ENCODE results near the gene BEND3. TPM values are rescaled to one million over a fixed set of nuclear protein-coding genes. Genes with fewer than 3 reads are reported as not detected.

The BEND3 gene
- total RNA-seq, 1 donor from 2014 or later: 5.8 TPM

- Mint-ChIP-seq H3K4me3 (ENCODE audit: unreplicated experiment) (no peak overlapping the region), H3K27me3 (ENCODE audit: unreplicated experiment) (peaks cover 5% of the 10 kb centered on the region), H3K36me3 (ENCODE audit: low read depth, unreplicated experiment) (peaks cover 15% of the 10 kb centered on the region), H3K9me3 (ENCODE audit: unreplicated experiment) (no peaks in the 10 kb centered on the region), H3K27ac (ENCODE audit: unreplicated experiment) (no peak overlapping the region), H3K4me1 (ENCODE audit: unreplicated experiment) (no peaks in the 10 kb centered on the region)
- no peak for DNase-seq (ENCODE audit: low spot score)
- TF ChIP-seq CTCF (IDR thresholded peaks at IDR 0.05; ENCODE audit: unreplicated experiment): no peak
Observed at GRCh38 chr6:107083047-107083768, 32.1 kb downstream of the BEND3 start.

- no peak for TF ChIP-seq CTCF (IDR thresholded peaks at IDR 0.05; ENCODE audit: unreplicated experiment)
- no peak for DNase-seq (ENCODE audit: low spot score)
- no peak overlapping the region for H3K27ac Mint-ChIP-seq (ENCODE audit: unreplicated experiment)
- no peak overlapping the region for H3K4me3 Mint-ChIP-seq (ENCODE audit: unreplicated experiment)
- no peaks in the 10 kb centered on the region for H3K9me3 Mint-ChIP-seq (ENCODE audit: unreplicated experiment)
- H3K36me3 Mint-ChIP-seq (ENCODE audit: low read depth, unreplicated experiment): peaks cover 15% of the 10 kb centered on the region
- H3K4me1 Mint-ChIP-seq (ENCODE audit: unreplicated experiment): no peaks in the 10 kb centered on the region
- peaks cover 5% of the 10 kb centered on the region for H3K27me3 Mint-ChIP-seq (ENCODE audit: unreplicated experiment)
Observed at GRCh38 chr6:107082045-107082444, 33.3 kb downstream of the BEND3 start.

- no peaks in the 10 kb centered on the region for H3K9me3 Mint-ChIP-seq (ENCODE audit: unreplicated experiment)
Observed at GRCh38 chr6:107080036-107080435, 35.3 kb downstream of the BEND3 start.

GRCh38 chr6:107079429-107079828 lies 35.9 kb downstream of the BEND3 start:
- Mint-ChIP-seq H3K36me3 (ENCODE audit: low read depth, unreplicated experiment) (peaks cover 8% of the 10 kb centered on the region), H3K27ac (ENCODE audit: unreplicated experiment) (no peak overlapping the region), H3K9me3 (ENCODE audit: unreplicated experiment) (no peaks in the 10 kb centered on the region), H3K27me3 (ENCODE audit: unreplicated experiment) (peaks cover 4% of the 10 kb centered on the region), H3K4me3 (ENCODE audit: unreplicated experiment) (no peak overlapping the region), H3K4me1 (ENCODE audit: unreplicated experiment) (no peaks in the 10 kb centered on the region)
- DNase-seq (ENCODE audit: low spot score): no peak
- no peak for TF ChIP-seq CTCF (IDR thresholded peaks at IDR 0.05; ENCODE audit: unreplicated experiment)

More at GRCh38 chr6:107080036-107080435, 35.3 kb downstream of the BEND3 start:
- no peak overlapping the region for H3K4me3 Mint-ChIP-seq (ENCODE audit: unreplicated experiment)
- DNase-seq (ENCODE audit: low spot score): peak; percentile 33
- H3K27ac Mint-ChIP-seq (ENCODE audit: unreplicated experiment): no peak overlapping the region
- peaks cover 5% of the 10 kb centered on the region for H3K27me3 Mint-ChIP-seq (ENCODE audit: unreplicated experiment)
- H3K4me1 Mint-ChIP-seq (ENCODE audit: unreplicated experiment): no peaks in the 10 kb centered on the region
- peaks cover 10% of the 10 kb centered on the region for H3K36me3 Mint-ChIP-seq (ENCODE audit: low read depth, unreplicated experiment)
- TF ChIP-seq CTCF (IDR thresholded peaks at IDR 0.05; ENCODE audit: unreplicated experiment): peak; percentile 63

- Mint-ChIP-seq H3K4me3 (ENCODE audit: unreplicated experiment) (no peak overlapping the region), H3K4me1 (ENCODE audit: unreplicated experiment) (no peaks in the 10 kb centered on the region), H3K9me3 (ENCODE audit: unreplicated experiment) (no peaks in the 10 kb centered on the region), H3K27me3 (ENCODE audit: unreplicated experiment) (peaks cover 3% of the 10 kb centered on the region), H3K27ac (ENCODE audit: unreplicated experiment) (no peak overlapping the region), H3K36me3 (ENCODE audit: low read depth, unreplicated experiment) (peaks cover 2% of the 10 kb centered on the region)
- TF ChIP-seq CTCF (IDR thresholded peaks at IDR 0.05; ENCODE audit: unreplicated experiment): no peak
- DNase-seq (ENCODE audit: low spot score): no peak
Observed at GRCh38 chr6:107077710-107078109, 37.6 kb downstream of the BEND3 start.
